Kidney epithelial cell (primary cell): Measurements from ENCODE around the gene STAG2. TPM values are rescaled to one million over a fixed set of nuclear protein-coding genes. Genes with fewer than 3 reads are reported as not detected.

Experiments
- DNase-seq: peaks from one replicate; pipeline ENCODE4 v3.0.0-alpha.2; 2010; ENCODE audit warnings: low read depth
- H3K27me3 ChIP-seq: 2 replicates; pipeline ENCODE4 v1.6.0; 2011; ENCODE audit warnings: low read length; ENCODE audit not compliant: control insufficient read depth, insufficient read depth
- H3K36me3 ChIP-seq: 2 replicates; pipeline ENCODE4 v1.5.1; 2011; ENCODE audit warnings: low read length; ENCODE audit not compliant: control insufficient read depth, insufficient read depth
- H3K4me3 ChIP-seq: 2 replicates; pipeline ENCODE4 v1.5.1; 2011; ENCODE audit warnings: low read depth, mild to moderate bottlenecking, control low read depth, low read length
- CTCF ChIP-seq: IDR thresholded peaks from 2 replicates; pipeline ENCODE4 v1.5.1; 2011; ENCODE audit warnings: mild to moderate bottlenecking, moderate library complexity, low read length, control low read depth, inconsistent platforms; ENCODE audit not compliant: insufficient read depth, poor library complexity, severe bottlenecking
- total RNA-seq: library from RNA; depleted of rRNA; stranded (reverse); fragments of >200 nt; gene quantifications from 2 replicates; pipeline ENCODE4 v1.2.3, GENCODE V29; 2015

Gene STAG2
- total RNA-seq, 1 donor from 2014 or later: 35.1 TPM

- no peak for TF ChIP-seq CTCF
- Histone ChIP-seq H3K36me3 (no peaks in the 10 kb centered on the region), H3K4me3 (no peak overlapping the region), H3K27me3 (no peaks in the 10 kb centered on the region)
- no peak for DNase-seq
Measured at GRCh38 chrX:123990602-123991001, 29.1 kb downstream of the STAG2 start.

- DNase-seq: peak; percentile 48
- TF ChIP-seq CTCF: no peak
- no peaks in the 10 kb centered on the region for H3K27me3 ChIP-seq
- H3K36me3 ChIP-seq: no peaks in the 10 kb centered on the region
- H3K4me3 ChIP-seq: no peak overlapping the region
Measured at GRCh38 chrX:123993326-123993725, 31.8 kb downstream of the STAG2 start.

GRCh38 chrX:123993904-123994635 lies 32.6 kb downstream of the STAG2 start:
- H3K4me3 ChIP-seq: no peak overlapping the region
- no peaks in the 10 kb centered on the region for H3K27me3 ChIP-seq
- TF ChIP-seq CTCF: no peak
- no peaks in the 10 kb centered on the region for H3K36me3 ChIP-seq
- DNase-seq: no peak

- Histone ChIP-seq H3K36me3 (no peaks in the 10 kb centered on the region), H3K4me3 (no peak overlapping the region), H3K27me3 (no peaks in the 10 kb centered on the region)
- no peak for TF ChIP-seq CTCF
- no peak for DNase-seq
Measured at GRCh38 chrX:123994730-123995129, 33.2 kb downstream of the STAG2 start.

GRCh38 chrX:124001581-124001980 lies 40.1 kb downstream of the STAG2 start:
- TF ChIP-seq CTCF: no peak

GRCh38 chrX:124005228-124005627 lies 43.7 kb downstream of the STAG2 start:
- DNase-seq: no peak
- Histone ChIP-seq H3K4me3 (no peak overlapping the region), H3K36me3 (no peaks in the 10 kb centered on the region), H3K27me3 (no peaks in the 10 kb centered on the region)
- TF ChIP-seq CTCF: no peak

More at GRCh38 chrX:124001581-124001980, 40.1 kb downstream of the STAG2 start:
- no peak overlapping the region for H3K4me3 ChIP-seq
- no peaks in the 10 kb centered on the region for H3K27me3 ChIP-seq
- no peak for DNase-seq
- H3K36me3 ChIP-seq: no peaks in the 10 kb centered on the region
